HepG2 (cell line): ENCODE data around the gene LAMC3. TPM values are rescaled to one million over a fixed set of nuclear protein-coding genes. Genes with fewer than 3 reads are reported as not detected.

Experiments
- E2F2 ChIP-seq: sonication (generic); formaldehyde crosslinking; IDR thresholded peaks from 2 replicates; pipeline ENCODE4 v1.4.0; 2020; ENCODE audit warnings: missing genetic modification reagents, borderline replicate concordance
- IKZF5 ChIP-seq: IDR thresholded peaks from 2 replicates; pipeline ENCODE4 v1.6.1; 2018; ENCODE audit warnings: missing genetic modification reagents, mild to moderate bottlenecking, missing compliant biosample characterization
- KDM3A ChIP-seq: IDR thresholded peaks from 2 replicates; pipeline ENCODE4 v1.6.1; 2018; ENCODE audit warnings: low read depth, missing compliant biosample characterization
- MED8 ChIP-seq: sonication (generic); formaldehyde crosslinking; IDR thresholded peaks from 2 replicates; pipeline ENCODE4 v1.8.1; 2023; ENCODE audit warnings: mild to moderate bottlenecking, missing genetic modification reagents; ENCODE audit not compliant: insufficient replicate concordance
- NAIF1 ChIP-seq: sonication (generic); formaldehyde crosslinking; IDR thresholded peaks from 2 replicates; pipeline ENCODE4 v1.5.0; 2020; ENCODE audit warnings: mild to moderate bottlenecking, missing genetic modification reagents, borderline replicate concordance
- NRL ChIP-seq: sonication (generic); formaldehyde crosslinking; IDR thresholded peaks from 2 replicates; pipeline ENCODE4 v1.5.0; 2020; ENCODE audit warnings: missing genetic modification reagents, mild to moderate bottlenecking, moderate library complexity, borderline replicate concordance
- RERE ChIP-seq: IDR thresholded peaks from 2 replicates; pipeline ENCODE4 v1.6.1; 2016; ENCODE audit warnings: low read depth, missing genetic modification reagents, missing compliant biosample characterization
- TGIF2 ChIP-seq: IDR thresholded peaks from 2 replicates; pipeline ENCODE4 v1.6.1; 2016; ENCODE audit warnings: control low read depth, missing compliant biosample characterization
- THAP7 ChIP-seq: sonication (generic); formaldehyde crosslinking; IDR thresholded peaks from 2 replicates; pipeline ENCODE4 v1.8.1; 2023; ENCODE audit warnings: mild to moderate bottlenecking, missing genetic modification reagents
- TOE1 ChIP-seq: sonication (generic); formaldehyde crosslinking; IDR thresholded peaks from 2 replicates; pipeline ENCODE4 v1.4.0; 2020; ENCODE audit warnings: mild to moderate bottlenecking, missing genetic modification reagents
- ZKSCAN5 ChIP-seq: sonication (generic); formaldehyde crosslinking; IDR thresholded peaks from 2 replicates; pipeline ENCODE4 v1.5.1; 2020; ENCODE audit warnings: mild to moderate bottlenecking, missing genetic modification reagents
- ZNF136 ChIP-seq: sonication (generic); formaldehyde crosslinking; IDR thresholded peaks from 2 replicates; pipeline ENCODE4 v1.8.1; 2022; ENCODE audit warnings: low read depth, mild to moderate bottlenecking, moderate library complexity, missing genetic modification reagents
- ZNF225 ChIP-seq: sonication (generic); formaldehyde crosslinking; IDR thresholded peaks from 2 replicates; pipeline ENCODE4 v1.4.0; 2020; ENCODE audit warnings: mild to moderate bottlenecking, missing genetic modification reagents
- ZNF512B ChIP-seq: sonication (generic); formaldehyde crosslinking; IDR thresholded peaks from 2 replicates; pipeline ENCODE4 v1.5.1; 2020; ENCODE audit warnings: missing genetic modification reagents, mild to moderate bottlenecking, borderline replicate concordance
- ZNF720 ChIP-seq: sonication (generic); formaldehyde crosslinking; IDR thresholded peaks from 2 replicates; pipeline ENCODE4 v1.4.0; 2020; ENCODE audit warnings: missing genetic modification reagents
- ZNF724P ChIP-seq: sonication (generic); formaldehyde crosslinking; IDR thresholded peaks from 2 replicates; pipeline ENCODE4 v1.8.0; 2022; ENCODE audit warnings: missing genetic modification reagents, borderline replicate concordance
- ZSCAN9 ChIP-seq: IDR thresholded peaks from 2 replicates; pipeline ENCODE4 v1.6.1; 2016; ENCODE audit warnings: borderline replicate concordance
- polyA plus RNA-seq, 8 experiments: library from polyadenylated mRNA; depleted of rRNA in 3 of 8; stranded (reverse) in 7 of 8; unstranded in 1 of 8; fragments of >200 nt; fragmentation: Illumina TruSeq in 4 of 8; extraction: Trizol in 4 of 8; gene quantifications; 2 replicates each; pipeline versions ENCODE4 v1.2.1 to v1.2.3, GENCODE V29; 2011 to 2016; ENCODE audit warnings: low read depth in 4 of 8, missing spikeins in 1 of 8, mixed read lengths in 1 of 8; ENCODE audit not compliant: insufficient read depth in 1 of 8
- total RNA-seq, 5 experiments: library from RNA; depleted of rRNA; stranded (reverse); fragments of >200 nt; fragmentation: Illumina TruSeq; extraction: Trizol; gene quantifications; 2 replicates each; pipeline ENCODE4 v1.2.3, GENCODE V29; 2016; ENCODE audit warnings: low read depth in 1 of 5

The LAMC3 gene
- total and polyA plus RNA-seq, 2 of the 13 experiments (the other 11 are each of a cell fraction or from before 2014, with no cell fraction given) = 0.07 to 0.57 TPM

- TF ChIP-seq ZNF136 (CRISPR knock-in tag) (no peak), NAIF1 (CRISPR knock-in tag) (no peak), ZNF724P (CRISPR knock-in tag) (peak; percentile 28; the same call in 1 of the 2 replicates), MED8 (CRISPR knock-in tag) (peak; percentile 89), NRL (no peak), KDM3A (0 out of 2 replicates have a peak, but pooled peaks have one; percentile 67), IKZF5 (CRISPR knock-in tag) (peak; percentile 72; the same call in 1 of the 2 replicates), ZSCAN9 (no peak; the same call in 1 of the 2 replicates), ZNF720 (CRISPR knock-in tag) (no peak), THAP7 (CRISPR knock-in tag) (no peak), E2F2 (peak; percentile 47; the same call in 1 of the 2 replicates), RERE (CRISPR knock-in tag) (no peak), TGIF2 (CRISPR knock-in tag) (peak; percentile 86), ZNF512B (CRISPR knock-in tag) (no peak), ZNF225 (CRISPR knock-in tag) (0 out of 2 replicates have a peak, but pooled peaks have one; percentile 72), ZKSCAN5 (no peak), TOE1 (CRISPR knock-in tag) (0 out of 2 replicates have a peak, but pooled peaks have one; percentile 51)
Measured at GRCh38 chr9:131125288-131126058, 116.5 kb downstream of the LAMC3 start, which contains the start of gene NUP214 (continued).
